ENCODE measurements around the gene GRAMD1B.

GRCh38 chr11:123425367-123425766 lies 4.7 kb upstream of the GRAMD1B start:
- TF ChIP-seq POLR2A (IDR thresholded peaks at IDR 0.05): no peak
- no peak for TF ChIP-seq CTCF (IDR thresholded peaks at IDR 0.05)
